GM18868 (cell line): Measurements from ENCODE around the gene B3GNT5.

Experiments
- ATAC-seq: cut with Tn5 transposase; IDR thresholded peaks from one replicate; pipeline ENCODE4 v1.9.1; 2021; ENCODE audit warnings: mild to moderate bottlenecking, moderate library complexity; ENCODE audit not compliant: unreplicated experiment

The B3GNT5 gene, protein sequence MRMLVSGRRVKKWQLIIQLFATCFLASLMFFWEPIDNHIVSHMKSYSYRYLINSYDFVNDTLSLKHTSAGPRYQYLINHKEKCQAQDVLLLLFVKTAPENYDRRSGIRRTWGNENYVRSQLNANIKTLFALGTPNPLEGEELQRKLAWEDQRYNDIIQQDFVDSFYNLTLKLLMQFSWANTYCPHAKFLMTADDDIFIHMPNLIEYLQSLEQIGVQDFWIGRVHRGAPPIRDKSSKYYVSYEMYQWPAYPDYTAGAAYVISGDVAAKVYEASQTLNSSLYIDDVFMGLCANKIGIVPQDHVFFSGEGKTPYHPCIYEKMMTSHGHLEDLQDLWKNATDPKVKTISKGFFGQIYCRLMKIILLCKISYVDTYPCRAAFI

DNA sequence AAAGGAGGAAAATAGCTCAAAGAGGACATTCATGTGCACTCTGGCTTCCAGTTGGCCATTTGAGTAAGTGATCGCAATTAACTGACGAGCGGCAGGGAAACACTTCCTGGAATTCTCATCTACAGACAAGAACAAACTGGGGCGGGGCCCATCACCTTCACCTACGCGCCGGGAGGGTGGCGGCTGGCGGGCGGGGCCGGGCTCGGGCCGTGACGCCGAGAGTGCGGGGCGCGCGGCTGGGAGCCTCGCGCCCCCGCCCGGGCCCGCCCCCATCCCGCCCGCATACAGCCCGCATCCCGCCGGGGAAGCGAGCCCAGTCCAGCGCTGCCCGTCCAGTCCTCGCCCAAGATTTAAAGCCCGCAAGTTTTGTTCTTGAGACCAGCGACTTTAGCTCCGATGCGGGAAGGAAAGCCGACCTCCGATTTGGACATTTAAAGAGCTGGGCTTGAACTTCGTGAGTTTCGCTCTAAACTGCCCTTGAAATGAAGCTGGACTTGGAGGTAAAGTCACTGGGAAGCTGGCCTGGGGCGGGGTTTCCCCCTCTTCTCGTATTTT lies at the start of gene B3GNT5:
B3GNT5 (plus strand) TSS at position 281 of the 555 bp plus-strand sequence. CDS start 16,546 bp downstream, outside the sequence.
- ATAC-seq = no peak

DNA sequence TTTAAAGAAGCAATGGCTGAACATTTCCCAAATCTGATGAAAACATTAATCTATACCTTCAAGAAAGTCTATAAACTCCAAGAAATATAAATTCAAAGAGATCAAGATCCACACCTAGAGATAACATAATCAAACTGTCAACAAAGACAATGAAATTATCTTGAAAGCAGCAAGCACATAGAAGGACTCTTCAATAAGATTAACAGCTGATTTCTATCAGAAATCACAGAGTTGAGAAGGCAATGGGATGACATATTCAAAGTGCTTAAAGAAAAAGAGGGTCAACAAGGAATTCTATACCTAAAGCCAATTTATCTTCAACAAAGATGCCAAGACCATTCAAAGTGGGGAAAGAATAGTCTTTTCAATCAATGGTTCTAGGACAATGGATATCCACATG lies 49.4 kb upstream of the B3GNT5 start:
- no peak for ATAC-seq

DNA sequence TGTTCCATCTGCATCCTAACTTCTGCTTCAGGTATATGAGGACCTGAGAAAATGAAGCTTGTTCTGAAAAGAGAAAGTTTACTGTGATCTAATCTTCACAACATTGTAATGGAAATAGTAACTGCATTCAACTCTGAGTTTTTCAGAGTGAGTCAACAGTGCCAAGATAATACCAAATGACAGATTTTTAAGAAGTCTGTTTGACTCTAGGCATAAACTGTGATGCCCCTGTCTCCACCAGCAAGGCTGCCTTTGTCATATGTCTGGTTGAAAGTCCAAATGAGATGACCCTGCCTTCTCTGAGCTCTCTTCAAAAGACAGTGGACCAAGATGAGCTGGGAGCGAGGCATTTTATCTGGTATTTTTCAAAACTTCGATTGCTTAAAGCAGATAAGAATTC lies 44.8 kb upstream of the B3GNT5 start:
- ATAC-seq = no peak

DNA sequence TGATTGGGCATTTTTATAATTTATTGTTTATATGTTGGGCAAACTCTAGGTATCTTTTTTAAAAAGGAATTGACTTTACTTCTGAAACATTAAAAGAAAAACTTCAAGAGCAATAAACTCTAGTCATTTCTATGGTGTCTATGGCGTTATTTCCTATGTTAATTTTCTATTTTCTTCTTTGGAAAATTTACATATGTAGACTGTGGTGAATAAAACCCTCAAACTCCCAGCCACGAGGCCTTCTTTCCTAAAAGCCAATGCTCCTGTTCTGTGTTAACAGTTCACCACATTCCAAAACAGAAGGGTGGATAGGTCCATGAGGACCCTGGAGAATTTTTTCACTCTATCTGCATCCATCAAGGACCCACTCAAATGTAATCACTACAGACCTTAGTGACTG lies 44.3 kb upstream of the B3GNT5 start:
- ATAC-seq = no peak

DNA sequence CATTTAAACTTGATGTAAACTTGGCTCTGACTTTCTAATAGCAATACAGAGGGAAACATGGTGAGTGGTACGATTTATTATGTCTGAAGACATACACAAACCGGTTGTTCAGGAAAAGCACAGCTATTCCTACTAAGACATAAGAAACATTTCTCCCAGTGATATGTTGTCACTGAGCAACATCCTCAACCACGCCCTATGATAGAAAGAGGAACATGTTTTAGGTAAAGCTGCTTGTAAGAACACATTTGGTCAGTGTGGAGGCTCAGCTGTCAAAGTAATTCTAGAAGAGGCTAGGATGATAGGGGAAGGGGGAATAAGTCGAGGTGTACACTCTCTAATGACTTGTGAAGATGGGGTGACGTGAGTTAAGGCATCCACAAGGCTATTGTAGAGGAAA lies 42.7 kb upstream of the B3GNT5 start:
- ATAC-seq = no peak

DNA sequence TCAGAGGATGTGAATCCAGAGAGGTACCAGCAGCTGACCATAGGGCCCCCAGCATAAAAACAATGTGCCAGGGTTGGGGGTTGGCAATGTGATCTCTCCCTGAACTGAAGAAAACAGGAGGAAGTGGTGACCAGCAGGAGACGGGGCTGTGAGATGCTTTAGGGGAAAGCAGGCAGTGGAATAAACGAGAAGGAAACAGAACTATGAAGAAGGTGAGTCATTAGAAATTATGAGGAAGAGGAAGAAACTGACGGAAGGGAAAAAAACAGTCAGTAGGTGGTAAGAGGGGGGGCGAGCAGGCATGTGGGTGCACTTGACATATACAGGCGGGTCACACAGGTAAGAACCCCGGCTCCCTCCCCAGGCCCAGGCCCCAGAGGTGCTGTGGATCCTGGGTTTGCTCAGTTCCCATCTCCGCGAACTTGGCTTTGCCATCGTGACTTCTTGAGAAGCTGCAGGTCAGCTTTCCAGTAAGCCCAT lies 42.2 kb upstream of the B3GNT5 start:
- no peak for ATAC-seq

DNA sequence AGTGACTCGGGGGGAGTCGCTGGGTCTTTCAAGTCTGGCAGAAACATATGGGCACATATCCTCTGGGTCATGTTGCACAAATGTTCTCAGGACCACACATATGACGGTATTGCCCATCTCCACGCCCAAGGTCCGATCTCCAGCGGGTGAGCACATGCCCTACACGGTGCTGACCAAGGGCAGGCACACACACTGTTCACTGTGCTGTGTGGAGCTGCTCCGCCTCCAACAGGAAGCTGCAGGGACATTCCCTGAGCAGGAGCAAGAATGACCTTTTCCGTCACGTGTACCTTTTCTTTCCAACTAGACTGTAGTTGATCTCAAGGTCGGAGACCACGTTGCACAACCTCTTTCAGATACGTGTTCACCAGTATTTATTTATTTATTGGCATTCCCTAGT lies 41.7 kb upstream of the B3GNT5 start:
- no peak for ATAC-seq

GRCh38 chr3:183212096-183212495 lies 41.0 kb upstream of the B3GNT5 start:
- ATAC-seq = no peak

- ATAC-seq = no peak
Observed at GRCh38 chr3:183212565-183212964, 40.5 kb upstream of the B3GNT5 start.

GRCh38 chr3:183213415-183214276 lies 39.4 kb upstream of the B3GNT5 start:
- ATAC-seq = no peak

DNA sequence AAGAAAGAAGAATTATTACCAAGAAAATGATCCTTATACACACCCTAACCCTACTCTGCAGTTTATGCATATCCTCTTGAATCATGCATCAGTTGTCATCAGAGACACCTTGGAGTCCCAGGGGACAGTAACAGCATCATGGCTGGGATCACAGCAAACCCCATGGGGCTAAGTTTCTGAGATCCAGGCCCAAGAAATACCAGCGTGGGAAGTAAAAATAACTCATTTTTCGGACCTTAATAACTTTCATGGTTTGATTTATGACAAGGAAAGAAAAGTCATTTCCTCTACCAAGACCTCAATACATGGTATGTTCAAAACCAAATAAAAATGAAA lies 38.8 kb upstream of the B3GNT5 start:
- ATAC-seq = no peak

DNA sequence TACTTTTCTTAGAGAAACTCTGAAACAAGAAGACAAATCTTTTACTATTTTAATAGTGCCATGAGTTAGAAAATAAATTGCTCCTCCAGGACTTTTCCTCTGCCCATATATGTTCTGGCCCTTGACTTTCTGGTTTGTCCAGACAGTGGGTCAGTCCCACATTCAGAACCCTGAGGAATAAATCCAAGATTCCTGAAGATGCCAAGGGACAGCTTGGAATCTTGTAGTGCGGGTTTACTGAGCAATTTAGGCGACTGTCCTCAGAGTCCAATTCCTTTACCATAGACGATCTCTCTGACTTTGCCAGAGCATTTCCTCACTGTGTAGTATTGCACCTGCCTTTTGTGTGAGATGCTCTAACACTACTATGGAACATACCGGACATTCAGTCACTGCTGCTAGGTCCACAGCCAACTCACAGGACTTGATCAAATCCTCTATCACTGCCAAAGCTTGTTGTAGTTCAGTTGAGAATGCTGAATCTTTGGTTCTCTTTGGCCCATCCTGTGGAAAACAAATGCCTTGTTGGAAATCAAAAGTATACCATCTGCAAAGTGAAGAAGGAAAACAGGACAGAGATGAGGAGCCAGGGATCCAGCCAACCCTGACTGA lies 37.4 kb upstream of the B3GNT5 start:
- no peak for ATAC-seq

- no peak for ATAC-seq
Observed at GRCh38 chr3:183217548-183218332, 35.3 kb upstream of the B3GNT5 start.

GRCh38 chr3:183218826-183219225 lies 34.2 kb upstream of the B3GNT5 start:
- no peak for ATAC-seq

- ATAC-seq = no peak
Observed at GRCh38 chr3:183220828-183221227, 32.2 kb upstream of the B3GNT5 start.

DNA sequence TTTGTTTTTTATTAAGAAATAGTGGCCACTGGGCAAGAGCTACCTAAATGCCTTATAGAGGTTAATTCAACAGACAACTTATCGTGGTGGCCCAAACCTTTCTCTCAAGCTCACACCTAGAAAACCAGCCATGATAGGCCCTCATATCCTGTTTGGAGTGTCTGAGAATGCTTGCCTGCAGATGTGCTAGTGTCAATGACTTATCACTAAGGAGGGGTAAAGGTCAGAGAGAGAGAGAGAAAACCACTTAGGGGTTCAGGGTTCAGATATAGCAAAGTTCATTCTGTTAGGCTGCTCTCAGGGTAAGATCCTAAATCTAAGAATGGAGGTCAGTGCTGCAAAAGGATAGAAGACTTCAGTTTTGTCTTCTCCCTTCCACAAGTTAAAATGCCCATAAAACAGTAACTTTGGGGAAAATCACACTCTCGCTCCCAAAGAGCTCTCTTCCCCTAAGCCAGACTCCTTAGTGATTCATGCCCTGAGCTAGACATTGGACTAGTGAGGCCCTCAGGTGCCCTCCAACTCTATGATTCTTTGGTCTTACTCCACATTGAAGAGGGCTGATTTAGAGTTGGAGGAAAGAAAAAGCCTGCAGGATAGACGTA lies 30.3 kb upstream of the B3GNT5 start:
- no peak for ATAC-seq

DNA sequence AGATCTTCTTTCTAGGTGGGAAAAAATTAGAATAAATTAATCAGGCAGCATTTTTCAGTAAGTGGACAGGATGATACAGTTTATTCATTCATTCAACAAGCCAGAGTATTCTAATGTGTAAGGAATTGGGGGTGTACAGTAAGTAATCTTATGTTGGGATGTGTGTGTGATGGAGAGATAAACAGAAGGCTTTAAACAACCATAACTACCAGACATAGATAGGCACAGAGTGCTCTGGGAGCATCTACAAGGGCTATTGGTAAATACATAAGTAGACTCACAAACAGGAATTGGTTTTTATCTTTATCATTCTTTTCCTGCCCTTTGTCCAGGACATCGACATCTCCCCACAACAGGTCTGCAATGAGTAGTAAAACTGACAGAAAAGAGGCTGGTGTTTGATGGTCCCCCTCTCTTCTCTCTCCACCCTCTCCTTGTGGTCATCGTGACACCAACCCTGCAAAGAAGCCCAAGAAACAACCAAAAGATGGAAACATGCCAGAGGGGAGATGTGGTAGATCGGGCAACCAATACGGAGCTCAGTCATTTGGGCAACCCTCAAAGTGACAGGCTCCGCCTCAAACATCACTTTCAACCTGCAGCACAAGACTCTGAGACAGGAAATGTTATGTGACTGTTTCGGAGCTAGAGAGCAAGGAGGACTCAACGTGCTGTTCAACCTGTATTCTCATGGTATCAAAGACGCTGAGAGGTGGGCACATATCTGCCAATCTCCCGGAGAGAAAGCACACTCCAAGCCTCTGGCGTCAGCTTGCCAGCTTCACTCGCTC lies 28.7 kb upstream of the B3GNT5 start:
- ATAC-seq = peak; percentile 63

DNA sequence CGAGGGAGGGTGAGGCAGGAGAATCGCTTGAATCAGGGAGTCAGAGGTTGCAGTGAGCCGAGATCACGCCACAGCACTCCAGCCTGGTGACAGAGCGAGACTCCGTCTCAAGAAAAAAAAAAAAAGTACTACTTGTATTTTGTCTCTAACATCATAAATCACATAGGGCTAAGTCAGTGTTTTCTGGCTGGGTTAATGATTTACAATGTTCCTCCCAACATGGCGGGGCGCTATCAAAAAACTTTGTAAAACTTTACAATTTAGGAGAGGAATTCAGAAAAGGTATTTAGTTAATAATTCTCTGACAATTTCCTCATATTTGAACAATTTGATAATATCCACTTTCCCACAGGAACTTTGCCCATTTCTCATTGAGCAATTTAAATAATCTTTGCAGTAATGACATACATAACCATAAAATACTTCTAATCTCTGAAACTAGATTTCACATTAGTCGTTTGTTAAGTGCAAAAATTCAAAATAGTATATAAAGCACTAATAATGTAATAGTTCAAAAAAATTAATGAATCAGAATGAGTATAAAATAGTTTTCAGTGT lies 26.6 kb upstream of the B3GNT5 start:
- ATAC-seq = no peak

DNA sequence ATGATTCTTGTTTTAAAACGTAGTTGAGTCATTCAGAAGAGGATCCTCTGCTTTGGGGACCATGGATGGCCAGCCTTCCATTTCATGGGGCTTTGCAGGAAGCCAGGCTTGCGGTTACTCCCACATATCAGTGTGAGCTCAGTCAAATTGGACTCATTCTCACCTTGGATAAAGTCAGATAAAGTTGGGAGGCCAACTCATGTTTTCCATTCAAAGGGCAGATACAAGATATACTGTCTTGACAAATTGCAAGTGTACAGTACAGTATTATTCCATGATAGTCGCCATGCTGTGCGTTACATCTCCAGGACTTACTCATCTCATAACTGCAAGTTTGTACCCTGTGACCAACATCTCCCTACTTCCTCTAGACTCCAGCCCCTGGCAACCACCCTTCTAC lies 25.5 kb upstream of the B3GNT5 start:
- no peak for ATAC-seq
